ENCODE data around the gene ORM1.

- TF ChIP-seq EZH2 (IDR thresholded peaks at IDR 0.05; ENCODE audit: low read length, missing control alignments) (no peak), CTCF (conservative IDR thresholded peaks at IDR 0.05 in 1 of 2, IDR thresholded peaks at IDR 0.05 in 1 of 2; ENCODE audit: low read depth in 1 of 2, low read length in 2 of 2) (peak; percentile 73 to 77)
Measured at GRCh38 chr9:114291064-114291474, 31.8 kb upstream of the ORM1 start.
